ENCODE results near the gene CCDC138. TPM values are rescaled to one million over a fixed set of nuclear protein-coding genes. Genes with fewer than 3 reads are reported as not detected.

CCDC138 gene
- total RNA-seq, 1 experiment from 2014 or later, result 25.8 TPM

- Histone ChIP-seq H3K36me3 (ENCODE audit: insufficient read depth, low read length, poor library complexity, severe bottlenecking) (peaks cover 3% of the 10 kb centered on the region), H3K9me3 (ENCODE audit: low read depth, low read length, poor library complexity, severe bottlenecking) (no peaks in the 10 kb centered on the region), H3K27ac (ENCODE audit: low read depth, low read length, poor library complexity, severe bottlenecking) (no peak overlapping the region), H3K4me3 (ENCODE audit: low read depth, low read length, poor library complexity, severe bottlenecking) (no peak overlapping the region), H3K4me1 (ENCODE audit: insufficient read depth, low read length, poor library complexity, severe bottlenecking) (no peaks in the 10 kb centered on the region), H3K27me3 (replicated peaks; ENCODE audit: insufficient read depth, low read depth, low read length, poor library complexity) (no peaks in the 10 kb centered on the region)
- ChIA-PET CTCF (no interaction called here), POLR2A (ENCODE audit: low non-redundant PET) (no interaction called here)
- no TSS peak for BruUV-seq (replicated peaks)
- intact Hi-C loops (cut with micrococcal nuclease; ENCODE audit: unreplicated experiment), result loop anchor here (10.0 kb wide), 1 partner anchor 660 kb away; no protein-coding TSS in a partner anchor
- peak; percentile 34; the same call in 1 of the 2 replicates for TF ChIP-seq CTCF (conservative IDR thresholded peaks at IDR 0.05; ENCODE audit: low read depth, low read length)
- TF ChIP-seq EZH2 (IDR thresholded peaks at IDR 0.05; ENCODE audit: borderline replicate concordance, low read depth, low read length, poor library complexity, severe bottlenecking), result no peak
- peak; percentile 15 for DNase-seq (ENCODE audit: low spot score)
Measured at GRCh38 chr2:108855194-108855593, 68.6 kb downstream of the CCDC138 start.

- CTCF ChIA-PET, result no interaction called here
- Histone ChIP-seq H3K27me3 (replicated peaks; ENCODE audit: insufficient read depth, low read depth, low read length, poor library complexity) (no peaks in the 10 kb centered on the region), H3K27ac (ENCODE audit: low read depth, low read length, poor library complexity, severe bottlenecking) (no peak overlapping the region), H3K36me3 (ENCODE audit: insufficient read depth, low read length, poor library complexity, severe bottlenecking) (no peaks in the 10 kb centered on the region), H3K4me1 (ENCODE audit: insufficient read depth, low read length, poor library complexity, severe bottlenecking) (no peaks in the 10 kb centered on the region), H3K9me3 (ENCODE audit: low read depth, low read length, poor library complexity, severe bottlenecking) (no peaks in the 10 kb centered on the region), H3K4me3 (ENCODE audit: low read depth, low read length, poor library complexity, severe bottlenecking) (no peak overlapping the region)
- POLR2A ChIA-PET (ENCODE audit: low non-redundant PET), result no interaction called here
- intact Hi-C loops (cut with micrococcal nuclease; ENCODE audit: unreplicated experiment), result loop anchor here (10.0 kb wide), 1 partner anchor 656 kb away; no protein-coding TSS in a partner anchor
- BruUV-seq (replicated peaks), result no TSS peak
- no peak for TF ChIP-seq CTCF (conservative IDR thresholded peaks at IDR 0.05; ENCODE audit: low read depth, low read length)
- TF ChIP-seq EZH2 (IDR thresholded peaks at IDR 0.05; ENCODE audit: borderline replicate concordance, low read depth, low read length, poor library complexity, severe bottlenecking), result no peak
- DNase-seq (ENCODE audit: low spot score), result no peak
Measured at GRCh38 chr2:108858894-108859293, 72.3 kb downstream of the CCDC138 start.

DNA sequence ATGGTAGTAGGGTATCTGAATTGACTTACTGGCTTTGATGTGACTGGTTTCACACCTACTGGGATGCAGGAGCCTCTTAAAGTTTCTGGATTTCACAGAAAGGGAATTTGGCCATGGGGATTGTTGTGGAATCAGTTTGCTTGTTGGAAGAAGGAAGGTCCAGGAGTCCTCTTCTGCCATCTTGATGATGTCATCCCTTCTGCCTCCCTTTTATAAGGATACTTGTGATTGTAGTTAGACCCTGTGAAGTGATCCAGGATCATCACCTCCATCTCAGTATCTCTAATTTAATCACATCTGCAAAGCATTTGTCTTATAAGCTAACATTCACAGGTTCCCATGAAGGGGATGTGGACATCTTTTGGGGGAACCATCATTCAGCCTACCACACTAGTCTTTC is 79.5 kb downstream of the CCDC138 start:
- no peak for TF ChIP-seq EZH2 (IDR thresholded peaks at IDR 0.05; ENCODE audit: borderline replicate concordance, low read depth, low read length, poor library complexity, severe bottlenecking)
- no peak for TF ChIP-seq CTCF (conservative IDR thresholded peaks at IDR 0.05; ENCODE audit: low read depth, low read length)
- intact Hi-C loops (cut with micrococcal nuclease; ENCODE audit: unreplicated experiment), result no loop called here
- CTCF ChIA-PET, result no interaction called here

More for the DNA sequence above, 79.5 kb downstream of the CCDC138 start:
- Histone ChIP-seq H3K4me1 (ENCODE audit: insufficient read depth, low read length, poor library complexity, severe bottlenecking) (no peaks in the 10 kb centered on the region), H3K27ac (ENCODE audit: low read depth, low read length, poor library complexity, severe bottlenecking) (no peak overlapping the region), H3K4me3 (ENCODE audit: low read depth, low read length, poor library complexity, severe bottlenecking) (no peak overlapping the region), H3K27me3 (replicated peaks; ENCODE audit: insufficient read depth, low read depth, low read length, poor library complexity) (no peaks in the 10 kb centered on the region), H3K9me3 (ENCODE audit: low read depth, low read length, poor library complexity, severe bottlenecking) (peaks cover 15% of the 10 kb centered on the region), H3K36me3 (ENCODE audit: insufficient read depth, low read length, poor library complexity, severe bottlenecking) (no peaks in the 10 kb centered on the region)
- POLR2A ChIA-PET (ENCODE audit: low non-redundant PET), result no interaction called here
- no TSS peak for BruUV-seq (replicated peaks)
- DNase-seq (ENCODE audit: low spot score), result no peak
